Aorta (tissue), 5 donors: ENCODE results near the gene SLC25A47. TPM values are rescaled to one million over a fixed set of nuclear protein-coding genes. Genes with fewer than 3 reads are reported as not detected.

Source experiments
- ATAC-seq: fragments of 200-7000 bp; cut with Tn5 transposase; one replicate; pipeline ENCODE4 v1.9.1; 2022; ENCODE audit warnings: moderate library complexity; ENCODE audit not compliant: low FRiP score
- DNase-seq, 2 donors: peaks; one replicate each; pipeline ENCODE4 v3.0.0-alpha.2; 2020
- H3K27ac ChIP-seq, 2 donors: one replicate each; pipeline ENCODE4 v1.5.1; 2013; ENCODE audit warnings: low read length in 2 of 2, mild to moderate bottlenecking in 2 of 2, moderate library complexity in 2 of 2, control low read depth in 1 of 2, inconsistent platforms in 1 of 2, low read depth in 1 of 2
- H3K27me3 ChIP-seq, 2 donors: one replicate each; pipeline ENCODE4 v1.6.1; 2013; ENCODE audit warnings: control low read depth in 1 of 2, low read length in 1 of 2, mild to moderate bottlenecking in 1 of 2, moderate library complexity in 1 of 2; ENCODE audit not compliant: insufficient read depth in 2 of 2, control insufficient read depth in 1 of 2
- H3K36me3 ChIP-seq, 2 donors: one replicate each; pipeline ENCODE4 v1.6.1; 2013; ENCODE audit warnings: control low read depth in 1 of 2, low read length in 1 of 2, mild to moderate bottlenecking in 1 of 2; ENCODE audit not compliant: insufficient read depth in 2 of 2, control insufficient read depth in 1 of 2
- H3K4me1 ChIP-seq, 2 donors: one replicate each; pipeline ENCODE4 v1.6.1; 2013; ENCODE audit warnings: low read length in 2 of 2, control low read depth in 1 of 2, mild to moderate bottlenecking in 1 of 2, moderate library complexity in 1 of 2; ENCODE audit not compliant: insufficient read depth in 2 of 2, control insufficient read depth in 1 of 2
- H3K4me3 ChIP-seq, 2 donors: one replicate each; pipeline ENCODE4 v1.5.1; 2013; ENCODE audit warnings: low read length in 2 of 2, control low read depth in 1 of 2, mild to moderate bottlenecking in 1 of 2
- H3K9me3 ChIP-seq: one replicate; pipeline ENCODE4 v1.6.1; 2013; ENCODE audit warnings: mild to moderate bottlenecking, low read length; ENCODE audit not compliant: control insufficient read depth
- WGBS, 2 donors: extraction: QIAGEN DNeasy Blood & Tissue Kit; methylation state at CpG; one replicate each; pipeline ENCODE4 v1.1.7; 2013; 5-methylcytosine and 5-hydroxymethylcytosine counted together
- intact Hi-C, 2 donors: fragments of 100-400 bp; cut with DNase I; formaldehyde crosslinking; loops; one replicate each; pipeline versions ENCODE4 v1.14.2 to v1.15.0; 2022
- polyA plus RNA-seq, 2 donors: library from polyadenylated mRNA; stranded (reverse); fragments of 200-250 nt; gene quantifications; one replicate each; pipeline ENCODE4 v1.2.3, GENCODE V29; 2013
- total RNA-seq, 2 donors: library from RNA; stranded (reverse); fragmentation: NEBNext Ultra II Directional; extraction: Animal tissue kit (Norgen Biotek cat#: 25700); gene quantifications; one replicate each; pipeline ENCODE4 v1.2.1, GENCODE V29; 2021
- donor health status: healthy with polysubstance abuse.
- donor health status: Bipolar disorder and iron deficiency.
- donor health status: DM: no; HTN: no; CAD: no.
- donor health status: DM: no; HTN: no; CAD: no.
- donor health status: DM: yes; HTN: yes; CAD: no.

SLC25A47 gene
- total and polyA plus RNA-seq, 4 donors, result not detected

- no peaks in the 10 kb centered on the region for H3K4me1 ChIP-seq
- WGBS, 2 donors, result 89 to 94% methylated on average over 8 of the region's 8 CpGs
- ATAC-seq (no peak), DNase-seq (peak in 1 of 2 donors; percentile 26)
- H3K27ac ChIP-seq, result no peak overlapping the region
- H3K27me3 ChIP-seq, result no peaks in the 10 kb centered on the region
- intact Hi-C loops, result no loop called here
- no peak overlapping the region for H3K4me3 ChIP-seq
- no peaks in the 10 kb centered on the region for H3K9me3 ChIP-seq
- H3K36me3 ChIP-seq, result no peaks in the 10 kb centered on the region
Observed at GRCh38 chr14:100333311-100333710, 10.2 kb downstream of the SLC25A47 start.

- WGBS, 2 donors, result 76 to 84% methylated on average over 7 of the region's 7 CpGs
- DNase-seq, result peak; percentile 8 to 42
- no peaks in the 10 kb centered on the region for H3K27me3 ChIP-seq
- H3K9me3 ChIP-seq, result no peaks in the 10 kb centered on the region
- no peaks in the 10 kb centered on the region for H3K4me1 ChIP-seq
- intact Hi-C loops, result no loop called here
- ATAC-seq, result no peak
- no peak overlapping the region for H3K27ac ChIP-seq
- H3K4me3 ChIP-seq, result no peak overlapping the region
- H3K36me3 ChIP-seq, result no peaks in the 10 kb centered on the region
Observed at GRCh38 chr14:100333827-100334226, 10.7 kb downstream of the SLC25A47 start.

- H3K27ac ChIP-seq, result no peak overlapping the region
- H3K4me1 ChIP-seq, result no peaks in the 10 kb centered on the region
- peak; percentile 4 to 60 for DNase-seq
- intact Hi-C loops, result no loop called here
- WGBS, 2 donors, result 90 to 94% methylated on average over 12 of the region's 12 CpGs
- no peak for ATAC-seq
- no peaks in the 10 kb centered on the region for H3K27me3 ChIP-seq
- H3K36me3 ChIP-seq, result no peaks in the 10 kb centered on the region
- H3K4me3 ChIP-seq, result no peak overlapping the region
- H3K9me3 ChIP-seq, result no peaks in the 10 kb centered on the region
Observed at GRCh38 chr14:100334904-100335303, 11.8 kb downstream of the SLC25A47 start.

GRCh38 chr14:100336618-100337530 is 13.7 kb downstream of the SLC25A47 start:
- ATAC-seq (no peak), DNase-seq (peak in 1 of 2 donors; percentile 46)
- H3K27me3 ChIP-seq, result no peaks in the 10 kb centered on the region
- H3K36me3 ChIP-seq, result no peaks in the 10 kb centered on the region
- intact Hi-C loops, result no loop called here
- H3K9me3 ChIP-seq, result no peaks in the 10 kb centered on the region
- 89 to 90% methylated on average over 18 of the region's 18 CpGs for WGBS, 2 donors
- no peak overlapping the region for H3K4me3 ChIP-seq
- no peak overlapping the region for H3K27ac ChIP-seq
- H3K4me1 ChIP-seq, result peaks cover 0 to 4% of the 10 kb centered on the region in 2 donors

GRCh38 chr14:100339766-100340422 is 16.8 kb downstream of the SLC25A47 start:
- intact Hi-C loops, result no loop called here
- H3K27ac ChIP-seq, result no peak overlapping the region
- no peak for ATAC-seq

GRCh38 chr14:100340423-100340813 is 17.3 kb downstream of the SLC25A47 start:
- Histone ChIP-seq H3K36me3 (no peaks in the 10 kb centered on the region), H3K4me1 (peaks cover 0 to 4% of the 10 kb centered on the region in 2 donors), H3K4me3 (no peak overlapping the region), H3K27me3 (no peaks in the 10 kb centered on the region), H3K27ac (peak overlapping the region in 1 of 2 donors; percentile 65), H3K9me3 (no peaks in the 10 kb centered on the region)
- intact Hi-C loops, result no loop called here
- ATAC-seq (no peak), DNase-seq (peak in 1 of 2 donors; percentile 28)
- WGBS, 2 donors, result 68 to 71% methylated on average over 6 of the region's 6 CpGs

More at GRCh38 chr14:100339766-100340422, 16.8 kb downstream of the SLC25A47 start:
- H3K4me1 ChIP-seq, result peaks cover 0 to 4% of the 10 kb centered on the region in 2 donors
- WGBS, 2 donors, result 89 to 90% methylated on average over 6 of the region's 6 CpGs
- no peaks in the 10 kb centered on the region for H3K27me3 ChIP-seq
- H3K36me3 ChIP-seq, result no peaks in the 10 kb centered on the region
- H3K9me3 ChIP-seq, result no peaks in the 10 kb centered on the region
- H3K4me3 ChIP-seq, result no peak overlapping the region
- DNase-seq, result peak in 1 of 2 donors; percentile 55

- no peaks in the 10 kb centered on the region for H3K27me3 ChIP-seq
- peaks cover 0 to 4% of the 10 kb centered on the region in 2 donors for H3K4me1 ChIP-seq
- H3K36me3 ChIP-seq, result peaks cover 0 to 3% of the 10 kb centered on the region in 2 donors
- H3K9me3 ChIP-seq, result no peaks in the 10 kb centered on the region
- 5 to 9% methylated on average over 8 of the region's 8 CpGs for WGBS, 2 donors
- intact Hi-C loops, result no loop called here
- H3K4me3 ChIP-seq, result no peak overlapping the region
- ATAC-seq, result peak; percentile 93
- DNase-seq, result peak; percentile 44 to 81
- peak overlapping the region; percentile 85 to 96 for H3K27ac ChIP-seq
Observed at GRCh38 chr14:100341301-100342031, 18.3 kb downstream of the SLC25A47 start.

- no peaks in the 10 kb centered on the region for H3K27me3 ChIP-seq
- ATAC-seq (no peak), DNase-seq (no peak)
- no peaks in the 10 kb centered on the region for H3K9me3 ChIP-seq
- peaks cover 0 to 5% of the 10 kb centered on the region in 2 donors for H3K36me3 ChIP-seq
- H3K4me3 ChIP-seq, result no peak overlapping the region
- peaks cover 0 to 4% of the 10 kb centered on the region in 2 donors for H3K4me1 ChIP-seq
- 92 to 94% methylated on average over 11 of the region's 11 CpGs for WGBS, 2 donors
- peak overlapping the region in 1 of 2 donors; percentile 3 for H3K27ac ChIP-seq
- intact Hi-C loops, result no loop called here
Observed at GRCh38 chr14:100342195-100342594, 19.1 kb downstream of the SLC25A47 start.
